Non-pigmented ciliary epithelial cell (primary cell): ENCODE measurements around the gene CKAP4.

Source experiments
- DNase-seq: peaks from one replicate; pipeline ENCODE4 v3.0.0-alpha.2; 2010; ENCODE audit warnings: low read depth

The CKAP4 gene

GRCh38 chr12:106195621-106196027 lies 52.2 kb downstream of the CKAP4 start:
- peak; percentile 43 for DNase-seq

GRCh38 chr12:106194351-106194750 lies 53.5 kb downstream of the CKAP4 start:
- no peak for DNase-seq

GRCh38 chr12:106193394-106194215 lies 54.2 kb downstream of the CKAP4 start:
- DNase-seq = no peak

- no peak for DNase-seq
Measured at GRCh38 chr12:106192659-106193393, 55.0 kb downstream of the CKAP4 start.

GRCh38 chr12:106190581-106190980 lies 57.2 kb downstream of the CKAP4 start:
- no peak for DNase-seq

GRCh38 chr12:106189341-106189740 lies 58.5 kb downstream of the CKAP4 start:
- DNase-seq = no peak

- no peak for DNase-seq
Measured at GRCh38 chr12:106188256-106188655, 59.6 kb downstream of the CKAP4 start.
